IMR-90 (cell line): ENCODE data around the gene CHDH. TPM values are rescaled to one million over a fixed set of nuclear protein-coding genes. Genes with fewer than 3 reads are reported as not detected.

ENCODE experiments used
- ATAC-seq: fragments of 200-7000 bp; cut with Tn5 transposase; 2 replicates; pipeline ENCODE4 v1.9.1; 2020; ENCODE audit warnings: low read depth, mild to moderate bottlenecking, moderate library complexity
- BruUV-seq: library from RNA; stranded (reverse); fragments of 400-500 nt; replicated peaks from 2 replicates; lab custom pipeline; 2021; lab: Mats Ljungman, UMichigan
- CTCF ChIA-PET: fragments of 300-600 bp; formaldehyde crosslinking; extraction: SDS; loops from one replicate; lab custom pipeline; 2021; ENCODE audit warnings: antibody characterized with exemption; lab: Yijun Ruan, JAX
- POLR2A ChIA-PET: fragments of 300-600 bp; sonication (Branson Sonifier 250); formaldehyde crosslinking; loops from one replicate; lab custom pipeline; 2022; ENCODE audit warnings: antibody characterized with exemption; ENCODE audit not compliant: unreplicated experiment; lab: Charles Lee
- DNase-seq: peaks from one replicate; pipeline ENCODE4 v3.0.0; 2013
- H2AFZ ChIP-seq: replicated peaks from 2 replicates; pipeline ENCODE3; 2013; ENCODE audit warnings: low read length, mild to moderate bottlenecking; ENCODE audit not compliant: poor library complexity
- H2AK5ac ChIP-seq: 2 replicates; pipeline ENCODE4 v1.6.1; 2013; ENCODE audit warnings: low read depth, low read length, inconsistent platforms
- H2AK9ac ChIP-seq: replicated peaks from 2 replicates; pipeline ENCODE3; 2013; ENCODE audit warnings: mild to moderate bottlenecking, low read depth, low read length, moderate library complexity; ENCODE audit not compliant: poor library complexity
- H2BK120ac ChIP-seq: 2 replicates; pipeline ENCODE4 v1.6.1; 2013; ENCODE audit warnings: low read depth, low read length, inconsistent platforms
- H2BK15ac ChIP-seq: 3 replicates; pipeline ENCODE4 v1.6.1; 2013; ENCODE audit warnings: low read depth, low read length, inconsistent platforms
- H2BK20ac ChIP-seq: 2 replicates; pipeline ENCODE4 v1.6.1; 2013; ENCODE audit warnings: low read depth, mild to moderate bottlenecking, inconsistent platforms, low read length, moderate library complexity
- H2BK5ac ChIP-seq: 2 replicates; pipeline ENCODE4 v1.6.1; 2013; ENCODE audit warnings: mild to moderate bottlenecking, low read depth, low read length, inconsistent platforms; ENCODE audit not compliant: poor library complexity, severe bottlenecking
- H3K14ac ChIP-seq: replicated peaks from 2 replicates; pipeline ENCODE4 v1.6.1; 2013; ENCODE audit warnings: low read depth, low read length, inconsistent platforms
- H3K18ac ChIP-seq: 2 replicates; pipeline ENCODE4 v1.6.1; 2013; ENCODE audit warnings: low read depth, low read length, control low read depth
- H3K23ac ChIP-seq: 2 replicates; pipeline ENCODE4 v1.6.1; 2013; ENCODE audit warnings: low read depth, low read length, inconsistent platforms
- H3K27ac ChIP-seq: 2 replicates; pipeline ENCODE4 v1.5.1; 2013; ENCODE audit warnings: mild to moderate bottlenecking, control low read depth, low read length; ENCODE audit not compliant: insufficient read depth
- H3K27me3 ChIP-seq: 2 replicates; pipeline ENCODE4 v1.6.1; 2013; ENCODE audit warnings: low read length; ENCODE audit not compliant: control insufficient read depth, insufficient read depth
- H3K36me3 ChIP-seq: 2 replicates; pipeline ENCODE4 v1.6.1; 2013; ENCODE audit warnings: low read length, mixed read lengths; ENCODE audit not compliant: control insufficient read depth, insufficient read depth
- H3K4ac ChIP-seq: 2 replicates; pipeline ENCODE4 v1.6.1; 2013; ENCODE audit warnings: low read depth, low read length, inconsistent platforms
- H3K4me1 ChIP-seq: 2 replicates; pipeline ENCODE4 v1.6.1; 2013; ENCODE audit warnings: low read length, mixed read lengths; ENCODE audit not compliant: control insufficient read depth, insufficient read depth
- H3K4me2 ChIP-seq: 2 replicates; pipeline ENCODE4 v1.6.1; 2013; ENCODE audit warnings: low read depth, mild to moderate bottlenecking, control low read depth, low read length, moderate library complexity
- H3K4me3 ChIP-seq: 2 replicates; pipeline ENCODE4 v1.5.1; 2013; ENCODE audit warnings: low read depth, mild to moderate bottlenecking, control low read depth, low read length, moderate library complexity; ENCODE audit not compliant: insufficient read depth
- H3K56ac ChIP-seq: 2 replicates; pipeline ENCODE4 v1.6.1; 2013; ENCODE audit warnings: low read length, inconsistent platforms; ENCODE audit not compliant: insufficient read depth; ENCODE audit errors: extremely low read depth
- H3K79me1 ChIP-seq, 2 experiments: 2 replicates each; pipeline ENCODE4 v1.6.1; 2013; ENCODE audit warnings: low read length in 2 of 2, inconsistent platforms in 1 of 2, low read depth in 1 of 2
- H3K9ac ChIP-seq: 2 replicates; pipeline ENCODE4 v1.6.1; 2013; ENCODE audit warnings: low read depth, low read length, control low read depth
- H3K9me1 ChIP-seq: 2 replicates; pipeline ENCODE4 v1.6.1; 2013; ENCODE audit warnings: low read length, inconsistent platforms; ENCODE audit not compliant: insufficient read depth
- H3K9me3 ChIP-seq: 2 replicates; pipeline ENCODE4 v1.6.1; 2013; ENCODE audit warnings: low read length; ENCODE audit not compliant: control insufficient read depth, insufficient read depth
- H4K20me1 ChIP-seq: 2 replicates; pipeline ENCODE4 v1.6.1; 2013; ENCODE audit warnings: low read length, inconsistent platforms; ENCODE audit not compliant: insufficient read depth
- H4K5ac ChIP-seq: 2 replicates; pipeline ENCODE4 v1.6.1; 2013; ENCODE audit warnings: mild to moderate bottlenecking, low read depth, low read length, control low read depth
- H4K8ac ChIP-seq, 2 experiments: 2 replicates each; pipeline ENCODE4 v1.6.1; 2013; ENCODE audit warnings: low read depth in 2 of 2, low read length in 2 of 2, control low read depth in 1 of 2, inconsistent platforms in 1 of 2
- H4K91ac ChIP-seq: 2 replicates; pipeline ENCODE4 v1.6.1; 2013; ENCODE audit warnings: low read depth, low read length, inconsistent platforms; ENCODE audit not compliant: insufficient read depth
- MAZ ChIP-seq: IDR thresholded peaks from 2 replicates; pipeline ENCODE4 v1.6.1; 2012; ENCODE audit warnings: low read depth, mild to moderate bottlenecking, low read length, improper control_type of control experiment, moderate library complexity, borderline replicate concordance
- WGBS, 2 experiments: methylation state at CpG; one replicate each; pipeline versions ENCODE4 v1.1.5 to v1.1.7; 2013; ENCODE audit warnings: missing lambda C conversion rate in 2 of 2; ENCODE audit not compliant: insufficient read length in 1 of 2; ENCODE audit errors: extremely low coverage in 2 of 2; 5-methylcytosine and 5-hydroxymethylcytosine counted together
- dilution Hi-C: fragments of 300-500 bp; cut with HindIII; formaldehyde crosslinking; loops from one replicate; pipeline ENCODE4 v1.14.3; 2018; ENCODE audit warnings: low sequenced_read_pairs; ENCODE audit not compliant: unreplicated experiment
- in situ Hi-C: fragments of 300-500 bp; cut with MboI; formaldehyde crosslinking; loops from 3 replicates; pipeline ENCODE4 v1.14.3; 2019; ENCODE audit warnings: low sequenced_read_pairs, inconsistent platforms, mixed read lengths
- intact Hi-C: fragments of 100-400 bp; cut with micrococcal nuclease; formaldehyde crosslinking; loops from 2 replicates; pipeline ENCODE4 v1.10.0; 2022
- polyA plus RNA-seq, 3 experiments: library from polyadenylated mRNA; depleted of rRNA; stranded (reverse); fragments of >200 nt; gene quantifications; 2 replicates each; pipeline ENCODE4 v1.2.3, GENCODE V29; 2012; ENCODE audit warnings: low replicate concordance in 1 of 3
- total RNA-seq: library from RNA; depleted of rRNA; stranded (reverse); fragments of >200 nt; gene quantifications from 2 replicates; pipeline ENCODE4 v1.2.3, GENCODE V29; 2012

Gene CHDH
- total and polyA plus RNA-seq, 2 of the 4 experiments (the other 2 are of a cell fraction): under 0.01 to 0.19 TPM

DNA sequence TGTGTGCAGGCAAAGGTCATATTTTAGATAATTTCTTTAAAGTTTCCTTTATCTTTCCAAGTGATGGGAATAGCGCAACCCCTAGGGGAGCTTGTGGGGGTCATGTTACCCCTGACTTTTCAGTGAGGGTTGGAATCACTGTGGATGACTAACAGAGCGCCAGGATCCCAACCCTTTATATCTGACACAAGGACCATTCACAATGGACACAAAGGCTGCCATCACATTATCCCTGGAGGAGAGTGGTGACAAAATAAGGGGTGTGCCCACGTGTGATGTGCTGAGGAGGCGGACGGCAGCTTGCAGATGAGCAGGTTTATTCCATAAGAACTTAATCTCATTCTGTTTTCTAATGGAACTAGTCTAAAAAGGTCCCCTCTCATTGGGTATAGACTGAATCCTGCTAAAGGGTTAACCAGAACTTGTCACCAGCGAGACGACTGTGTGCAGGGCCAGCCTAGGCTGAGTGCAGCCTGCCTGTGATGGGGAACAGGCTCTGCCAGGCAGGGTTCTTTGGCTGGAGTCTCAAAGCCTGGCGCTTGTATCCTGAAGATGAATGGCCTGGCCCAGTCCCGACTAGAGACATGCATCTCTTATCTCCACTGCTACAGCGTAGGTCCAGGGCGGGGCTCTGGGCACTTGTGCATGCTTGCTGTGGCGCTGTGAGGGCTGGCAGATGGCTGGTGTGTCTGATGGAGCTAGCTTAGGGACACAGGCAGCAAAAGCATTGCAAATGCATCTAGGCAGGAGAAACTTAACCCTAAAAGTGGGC is 50.2 kb downstream of the CHDH start:
- H3K9me1 ChIP-seq: no peaks in the 10 kb centered on the region
- no peak overlapping the region for H4K5ac ChIP-seq
- no peak overlapping the region for H3K4me2 ChIP-seq
- in situ Hi-C loops (no loop called here), intact Hi-C loops (no loop called here), dilution Hi-C loops (no loop called here)
- H4K91ac ChIP-seq: no peak overlapping the region
- peaks cover 11% of the 10 kb centered on the region for H3K27me3 ChIP-seq
- H2BK120ac ChIP-seq: no peak overlapping the region
- no peak overlapping the region for H2BK5ac ChIP-seq
- no peak overlapping the region for H3K27ac ChIP-seq
- H3K9ac ChIP-seq: no peak overlapping the region
- no peak overlapping the region for H2AK5ac ChIP-seq
- no peak overlapping the region for H3K4ac ChIP-seq
- H3K79me1 ChIP-seq: no peaks in the 10 kb centered on the region
- ChIA-PET POLR2A (no interaction called here), CTCF (no interaction called here)
- no peaks in the 10 kb centered on the region for H3K9me3 ChIP-seq
- H2BK20ac ChIP-seq: no peak overlapping the region
- no peak for DNase-seq
- H3K18ac ChIP-seq: no peak overlapping the region
- no peak overlapping the region for H4K8ac ChIP-seq
- BruUV-seq: no TSS peak
- no peak overlapping the region for H3K14ac ChIP-seq
- no peak overlapping the region for H3K4me3 ChIP-seq
- H2AK9ac ChIP-seq: no peak overlapping the region
- WGBS, 2 experiments: 20% methylated on average over 2 of the region's 12 CpGs; no CpG with 5 or more reads in 1 of the 2 experiments
- no peak for ATAC-seq
- H3K23ac ChIP-seq: no peak overlapping the region
- H4K20me1 ChIP-seq: no peaks in the 10 kb centered on the region
- H2AFZ ChIP-seq: no peak overlapping the region
- H3K56ac ChIP-seq: no peak overlapping the region
- no peak overlapping the region for H2BK15ac ChIP-seq
- TF ChIP-seq MAZ: no peak
- no peaks in the 10 kb centered on the region for H3K36me3 ChIP-seq
- H3K4me1 ChIP-seq: no peaks in the 10 kb centered on the region
